KOPT-K1 (cell line): Measurements from ENCODE around the gene PIGQ.
"Not testable (repeated sequence)": the region's sequence is repeated elsewhere in the genome, so short reads cannot be mapped to it uniquely, and the experiment has no call there.

ENCODE experiments used
- H3K27ac ChIP-seq: fragments of 200-600 bp; sonication (generic); 2 replicates; pipeline ENCODE4 v1.5.1; 2016; ENCODE audit warnings: antibody characterized with exemption, mild to moderate bottlenecking, low read depth, low read length; ENCODE audit not compliant: poor library complexity, severe bottlenecking
- H3K36me3 ChIP-seq: fragments of 200-600 bp; sonication (generic); 2 replicates; pipeline ENCODE4 v1.5.1; 2017; ENCODE audit warnings: antibody characterized with exemption, mild to moderate bottlenecking, low read length, moderate library complexity; ENCODE audit not compliant: insufficient read depth
- H3K9me3 ChIP-seq: fragments of 200-600 bp; sonication (generic); 2 replicates; pipeline ENCODE4 v1.5.1; 2017; ENCODE audit warnings: antibody characterized with exemption, low read length, mild to moderate bottlenecking; ENCODE audit not compliant: insufficient read depth, poor library complexity, severe bottlenecking

PIGQ gene

DNA sequence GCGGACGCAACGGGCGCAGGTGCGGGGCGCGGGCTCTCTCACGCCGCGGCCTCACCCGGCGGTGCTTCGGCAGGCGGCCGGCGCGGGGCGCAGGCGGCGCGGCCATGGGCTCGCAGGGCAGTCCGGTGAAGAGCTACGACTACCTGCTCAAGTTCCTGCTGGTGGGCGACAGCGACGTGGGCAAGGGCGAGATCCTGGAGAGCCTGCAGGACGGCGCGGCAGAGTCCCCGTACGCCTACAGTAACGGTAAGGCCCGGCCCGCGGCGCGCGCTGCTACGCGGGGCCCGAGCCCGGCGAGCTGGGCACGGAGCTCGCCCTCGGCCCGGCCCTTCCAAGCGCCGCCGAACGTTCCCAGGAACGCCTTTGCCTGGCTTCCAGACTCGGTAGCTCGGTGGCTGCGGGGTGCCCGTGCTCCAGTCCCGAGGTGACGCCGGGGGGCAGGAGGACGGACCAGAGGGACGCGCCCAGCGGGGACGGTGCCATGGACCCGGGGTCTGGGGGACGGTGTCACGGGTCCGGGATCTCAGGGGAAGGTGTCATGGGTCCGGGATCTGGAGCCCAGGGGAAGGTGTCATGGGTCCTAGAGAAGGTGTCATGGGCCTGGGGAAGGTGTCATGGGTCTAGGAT, 20.5 kb downstream of the PIGQ start:
- Histone ChIP-seq H3K27ac (peak overlapping the region; percentile 68), H3K9me3 (no peaks in the 10 kb centered on the region), H3K36me3 (no peaks in the 10 kb centered on the region)

DNA sequence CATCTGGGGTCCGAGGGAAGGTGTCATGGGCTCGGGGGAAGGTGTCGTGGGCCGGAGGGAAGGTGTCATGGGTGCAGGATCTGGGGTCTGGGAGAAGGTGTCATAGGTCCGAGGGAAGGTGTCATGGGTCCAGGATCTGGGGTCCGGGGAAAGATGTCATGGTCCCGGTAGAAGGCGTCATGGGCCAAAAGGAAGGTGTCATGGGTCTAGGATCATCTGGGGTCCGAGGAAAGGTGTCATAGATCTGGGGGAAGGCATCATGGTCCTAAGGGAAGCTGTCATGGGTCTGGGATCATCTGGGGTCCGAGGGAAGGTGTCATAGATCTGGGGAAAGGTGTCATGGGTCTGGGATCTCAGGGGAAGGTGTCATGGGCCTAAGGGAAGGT, 21.0 kb downstream of the PIGQ start:
- Histone ChIP-seq H3K36me3 (no peaks in the 10 kb centered on the region), H3K9me3 (no peaks in the 10 kb centered on the region), H3K27ac (peak overlapping the region; percentile 68)

DNA sequence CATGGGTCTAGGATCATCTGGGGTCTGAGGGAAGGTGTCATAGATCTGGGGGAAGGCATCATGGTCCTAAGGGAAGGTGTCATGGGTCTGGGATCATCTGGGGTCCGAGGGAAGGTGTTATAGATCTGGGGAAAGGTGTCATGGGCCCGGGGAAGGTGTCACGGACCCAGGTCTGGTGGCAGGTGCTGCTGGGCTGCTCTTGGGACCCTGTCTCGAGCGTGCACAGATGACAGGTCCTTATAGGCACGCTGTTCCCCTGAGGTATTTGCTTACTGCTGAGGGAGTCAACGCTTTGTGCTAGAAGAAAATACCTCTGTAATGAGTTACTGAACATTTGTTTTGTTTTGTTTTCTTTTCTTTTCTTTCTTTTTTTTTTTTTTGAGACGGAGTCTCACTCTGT, 21.5 kb downstream of the PIGQ start:
- H3K36me3 ChIP-seq, result no peaks in the 10 kb centered on the region
- no peaks in the 10 kb centered on the region for H3K9me3 ChIP-seq
- no peak overlapping the region for H3K27ac ChIP-seq

DNA sequence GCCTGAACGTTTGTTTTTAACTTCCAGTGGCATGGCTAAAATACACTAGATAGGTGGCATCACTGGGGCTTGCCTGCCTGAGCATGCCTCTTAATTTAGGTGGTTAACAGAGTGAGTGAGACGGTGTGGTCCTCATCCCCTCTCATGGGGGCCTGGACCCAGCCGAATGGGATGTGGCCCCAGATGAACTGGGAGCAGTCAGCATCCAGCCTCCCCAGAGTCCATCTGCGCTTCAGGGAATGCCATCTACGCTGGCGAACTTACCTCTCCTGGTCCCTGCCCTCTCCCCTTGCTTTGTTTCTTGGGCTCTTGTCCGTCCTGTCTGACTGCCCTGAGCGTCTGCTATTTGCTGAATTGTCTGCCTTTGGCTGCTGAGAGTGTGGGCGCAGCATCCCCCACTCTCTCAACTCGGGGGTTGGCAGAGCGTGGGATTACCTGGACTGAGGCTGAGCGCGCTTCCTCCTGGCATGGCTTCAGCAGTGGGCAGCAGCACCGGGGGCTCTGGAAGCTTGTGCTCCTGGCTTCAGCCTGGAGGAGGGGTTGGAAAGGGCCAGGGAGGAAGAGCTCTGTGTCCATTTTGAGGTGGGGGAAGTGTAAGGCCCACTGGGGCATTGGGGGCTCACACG, 22.2 kb downstream of the PIGQ start:
- no peaks in the 10 kb centered on the region for H3K36me3 ChIP-seq
- H3K27ac ChIP-seq, result no peak overlapping the region
- no peaks in the 10 kb centered on the region for H3K9me3 ChIP-seq

DNA sequence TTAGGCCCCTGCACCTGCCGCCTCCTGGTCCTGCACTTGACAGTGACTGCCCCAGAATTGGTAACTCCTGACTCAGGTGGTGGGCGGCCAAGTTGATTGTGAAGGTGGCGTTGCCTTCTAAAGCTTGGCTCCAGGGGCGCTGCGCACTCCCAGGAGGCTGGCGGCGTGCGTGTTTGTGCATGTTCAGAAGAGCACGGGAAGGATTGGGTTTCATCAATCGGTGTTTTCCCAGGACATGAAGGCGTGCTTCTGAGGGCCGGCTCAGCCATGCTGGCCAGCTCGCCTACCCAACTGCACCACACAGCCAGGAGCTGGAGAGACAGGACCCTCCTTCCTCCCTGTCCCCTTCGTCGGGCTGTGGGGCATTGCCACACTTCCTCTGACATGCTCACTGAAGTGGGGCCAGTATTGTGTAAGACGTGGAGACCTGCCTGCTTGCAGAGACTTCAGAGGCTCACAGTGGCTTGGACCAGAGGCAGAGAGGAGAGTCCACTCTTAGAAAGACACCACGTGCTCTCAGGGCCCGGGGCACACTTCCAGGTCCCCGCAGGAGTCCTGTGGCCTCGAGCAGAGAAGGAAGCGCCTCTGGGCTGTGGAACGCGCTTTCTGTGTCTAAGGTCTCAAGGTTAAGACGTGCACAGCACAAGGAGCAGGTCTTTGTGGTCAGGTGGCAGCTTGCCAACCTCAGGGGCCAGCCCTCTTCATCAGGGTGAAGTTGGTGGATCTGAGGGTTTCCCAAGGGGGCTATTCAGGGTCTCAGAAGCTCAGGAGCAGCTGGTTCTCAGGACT, 22.9 kb downstream of the PIGQ start:
- H3K9me3 ChIP-seq, result no peaks in the 10 kb centered on the region
- H3K27ac ChIP-seq, result no peak overlapping the region
- no peaks in the 10 kb centered on the region for H3K36me3 ChIP-seq

DNA sequence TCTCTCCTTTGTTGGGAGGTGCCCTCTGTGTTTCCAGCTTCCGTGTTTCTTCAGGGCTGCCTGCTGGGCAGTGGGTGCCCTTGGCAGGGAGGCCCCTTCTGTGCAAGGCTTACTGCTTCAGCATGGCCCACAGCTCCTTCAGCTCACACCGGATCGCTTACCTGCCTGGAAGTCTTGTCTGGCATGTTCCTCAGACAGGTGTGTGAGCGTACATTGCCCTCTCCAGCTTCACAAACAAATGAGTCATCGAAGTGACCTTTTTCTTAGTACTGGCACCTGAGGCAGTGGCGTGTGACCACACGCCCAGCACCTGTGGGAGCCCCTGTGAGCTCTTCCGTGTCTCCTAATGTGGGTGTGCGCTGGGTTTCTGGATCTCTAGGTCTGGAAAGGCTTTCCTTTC, 23.6 kb downstream of the PIGQ start:
- H3K27ac ChIP-seq, result no peak overlapping the region
- H3K9me3 ChIP-seq, result no peaks in the 10 kb centered on the region
- no peaks in the 10 kb centered on the region for H3K36me3 ChIP-seq

DNA sequence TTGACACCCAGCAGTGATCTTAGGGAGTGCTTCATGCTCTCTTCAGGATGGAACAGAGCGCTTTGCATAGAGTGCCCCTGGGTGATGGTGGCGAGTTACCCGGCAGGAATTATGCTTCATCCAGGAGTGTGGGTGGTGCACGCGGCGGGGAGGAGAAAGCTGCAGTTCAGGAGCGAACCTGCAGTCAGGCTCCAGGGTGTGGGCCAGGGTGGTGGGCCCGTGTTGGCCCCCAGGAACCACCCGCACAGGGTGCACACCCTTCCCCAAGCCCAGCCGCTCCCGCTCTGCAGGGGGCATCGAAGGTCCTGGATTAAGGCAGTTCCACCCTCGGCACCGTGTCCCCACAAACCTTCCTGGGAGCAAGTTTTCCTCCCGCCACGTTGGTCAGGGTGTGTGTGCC, 24.0 kb downstream of the PIGQ start:
- H3K36me3 ChIP-seq, result no peaks in the 10 kb centered on the region
- no peak overlapping the region for H3K27ac ChIP-seq
- no peaks in the 10 kb centered on the region for H3K9me3 ChIP-seq

DNA sequence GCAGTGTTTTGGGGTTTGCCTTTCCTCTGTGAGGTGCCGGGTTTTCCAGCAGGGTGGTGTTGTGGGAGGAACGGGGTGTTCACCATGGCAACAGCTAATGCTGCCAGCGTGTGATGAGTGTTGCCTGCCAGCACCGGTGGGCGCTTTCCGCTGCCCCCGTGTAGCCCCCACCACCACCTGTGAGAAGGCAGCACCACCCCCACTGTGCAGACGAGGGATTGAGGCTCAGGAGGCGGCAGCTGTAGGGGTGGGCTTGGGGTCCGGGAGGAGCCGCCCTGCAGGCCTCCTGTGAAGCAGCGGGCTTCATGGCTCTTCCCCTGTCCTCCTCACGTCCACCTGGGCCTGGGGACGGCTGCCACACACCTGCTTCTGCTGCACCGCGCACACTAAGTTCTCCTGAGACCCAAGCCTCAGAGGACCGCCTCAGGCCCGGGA, 25.3 kb downstream of the PIGQ start:
- no peaks in the 10 kb centered on the region for H3K9me3 ChIP-seq
- H3K27ac ChIP-seq, result no peak overlapping the region
- no peaks in the 10 kb centered on the region; the same call in 1 of the 2 replicates for H3K36me3 ChIP-seq

DNA sequence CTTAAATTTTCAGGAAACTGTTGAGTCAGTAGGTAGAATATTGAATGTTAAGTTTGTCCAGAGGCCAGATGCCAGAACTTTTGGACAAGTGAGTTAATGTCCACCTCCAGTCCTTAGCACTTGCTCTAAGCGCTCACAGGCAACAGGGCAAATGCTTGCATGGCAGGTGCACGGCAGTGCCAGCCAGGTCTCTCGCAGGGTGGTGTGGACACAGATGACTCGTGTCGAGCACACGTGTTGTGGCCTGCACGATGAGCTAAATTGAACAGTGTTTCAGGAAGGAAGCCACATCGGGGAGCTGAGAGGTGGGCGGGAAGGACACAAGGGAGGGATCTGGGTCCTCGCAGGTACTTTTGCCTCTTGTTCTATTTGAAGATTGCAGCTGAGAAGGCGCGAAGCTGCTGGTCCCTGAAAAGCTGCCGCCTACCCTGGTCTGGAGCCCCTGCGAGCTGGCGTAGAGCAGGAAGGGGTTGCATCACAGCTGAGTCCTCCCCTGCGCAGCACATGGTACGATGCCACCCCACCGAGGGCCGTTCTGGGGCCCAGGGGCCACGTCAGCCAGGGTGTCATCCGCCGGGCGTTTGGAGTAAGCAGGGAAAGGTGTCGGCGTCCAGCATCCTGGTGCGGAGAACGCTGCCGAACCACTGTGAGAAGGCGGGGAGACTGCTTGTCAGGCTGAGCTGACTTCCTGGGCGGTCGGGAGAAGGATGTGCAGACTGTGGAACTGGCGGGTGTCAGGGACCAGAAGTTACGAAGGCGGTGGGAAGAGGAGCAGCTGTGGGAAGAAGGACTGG, 26.4 kb downstream of the PIGQ start:
- Histone ChIP-seq H3K9me3 (no peaks in the 10 kb centered on the region), H3K36me3 (no peaks in the 10 kb centered on the region; the same call in 1 of the 2 replicates)

DNA sequence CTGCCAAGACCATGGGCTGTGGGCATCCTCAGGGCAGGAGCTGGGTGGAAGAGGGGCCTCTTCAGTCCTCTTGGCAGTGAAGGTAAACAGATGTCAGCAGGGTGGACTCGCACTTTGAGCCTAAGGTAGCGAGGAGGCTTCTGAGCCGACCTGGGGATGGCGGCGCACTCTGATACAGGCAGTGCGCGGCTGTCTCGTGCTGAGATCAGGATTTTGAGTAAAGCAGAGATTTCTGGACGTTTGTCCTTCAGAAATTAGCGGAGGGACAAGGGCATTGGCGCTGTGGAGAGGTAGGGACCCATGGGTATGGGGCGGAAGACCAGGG, 26.9 kb downstream of the PIGQ start:
- Histone ChIP-seq H3K27ac (no peak overlapping the region), H3K36me3 (no peaks in the 10 kb centered on the region; the same call in 1 of the 2 replicates), H3K9me3 (no peaks in the 10 kb centered on the region)

More for the DNA sequence above, 26.4 kb downstream of the PIGQ start:
- no peak overlapping the region for H3K27ac ChIP-seq

DNA sequence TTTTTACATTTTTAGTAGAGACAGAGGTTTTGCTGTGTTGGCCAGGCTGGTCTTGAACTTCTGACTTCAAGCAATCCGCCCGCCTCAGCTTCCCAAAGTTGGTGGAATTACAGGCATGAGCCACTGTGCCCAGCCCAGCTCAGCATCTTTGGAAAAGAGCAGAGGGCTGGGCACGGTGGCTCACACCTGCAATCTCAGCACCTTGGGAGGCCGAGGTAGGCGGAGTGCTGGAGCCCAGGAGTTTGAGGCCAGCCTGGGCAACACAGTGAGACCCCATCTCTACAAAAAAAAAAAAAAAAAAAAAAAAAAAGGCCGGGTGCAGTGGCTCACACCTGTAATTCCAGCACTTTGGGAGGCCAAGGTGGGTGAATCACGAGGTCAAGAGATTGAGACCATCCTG, 27.9 kb downstream of the PIGQ start:
- not testable (repeated sequence) for H3K36me3 ChIP-seq, H3K27ac ChIP-seq, H3K9me3 ChIP-seq

DNA sequence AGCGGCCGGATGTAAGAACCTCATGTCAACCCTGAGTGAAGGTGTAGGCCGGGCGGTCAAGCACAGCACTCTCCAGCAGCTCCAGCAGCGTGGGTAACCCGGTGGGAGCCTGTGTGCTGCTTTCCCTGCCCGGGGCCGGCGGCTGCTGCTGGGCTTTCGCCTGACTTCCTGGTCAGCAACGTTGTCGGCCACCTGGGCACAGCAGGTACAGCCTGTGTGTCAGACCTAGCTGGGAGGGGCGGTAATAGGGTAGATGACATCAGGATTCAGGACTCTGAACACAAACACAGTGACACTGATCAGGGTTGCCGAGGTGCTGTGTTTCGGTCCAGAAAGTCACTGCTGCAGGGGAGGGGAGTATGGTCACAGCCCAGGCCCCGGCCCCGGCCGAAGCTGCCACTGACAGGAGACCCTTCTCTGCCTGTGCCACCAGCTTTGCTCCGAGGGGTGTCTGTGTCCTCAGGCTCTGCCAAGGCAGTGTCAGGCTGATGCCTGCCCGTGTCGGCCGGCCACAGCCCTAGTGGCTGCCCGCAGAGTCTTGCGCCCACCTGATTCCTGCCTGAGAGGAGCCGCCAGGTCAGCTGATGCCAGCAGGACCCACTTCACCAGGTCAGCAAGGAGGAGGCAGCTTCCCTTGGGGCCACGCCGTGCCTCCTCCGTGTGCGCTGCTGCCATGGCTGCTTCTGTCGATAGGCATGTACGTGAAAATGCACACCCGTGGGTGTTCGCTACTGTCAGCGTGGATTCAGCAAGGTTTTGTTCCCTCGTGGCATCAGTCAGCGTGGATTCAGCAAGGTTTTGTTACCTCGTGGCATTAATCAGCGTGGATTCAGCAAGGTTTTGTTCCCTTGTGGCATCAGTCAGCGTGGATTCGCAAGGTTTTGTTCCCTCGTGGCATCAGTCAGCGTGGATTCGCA, 29.3 kb downstream of the PIGQ start:
- no peaks in the 10 kb centered on the region for H3K9me3 ChIP-seq
- no peak overlapping the region for H3K27ac ChIP-seq
- no peaks in the 10 kb centered on the region; the same call in 1 of the 2 replicates for H3K36me3 ChIP-seq

DNA sequence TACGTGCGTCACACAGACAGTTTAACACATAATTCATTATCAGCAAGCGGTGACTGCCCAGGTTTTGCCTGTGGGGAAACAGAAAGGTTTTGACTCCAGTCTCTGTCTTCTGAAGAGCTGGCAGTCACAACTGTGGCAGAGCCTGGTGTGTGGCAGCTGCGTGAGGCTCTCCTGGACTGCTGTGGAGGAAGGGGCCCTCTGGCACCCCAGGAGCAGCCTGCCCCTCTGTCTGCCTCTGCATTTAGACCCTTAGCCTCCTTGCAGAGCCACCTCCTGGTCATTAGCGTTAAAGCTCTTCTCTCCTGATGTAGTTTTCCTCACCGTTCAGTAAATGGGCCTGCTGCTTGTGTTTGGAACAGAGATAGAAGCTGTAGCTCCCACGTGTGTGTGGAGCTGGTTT, 31.0 kb downstream of the PIGQ start:
- Histone ChIP-seq H3K36me3 (no peaks in the 10 kb centered on the region; the same call in 1 of the 2 replicates), H3K27ac (no peak overlapping the region), H3K9me3 (peaks cover 11% of the 10 kb centered on the region)

DNA sequence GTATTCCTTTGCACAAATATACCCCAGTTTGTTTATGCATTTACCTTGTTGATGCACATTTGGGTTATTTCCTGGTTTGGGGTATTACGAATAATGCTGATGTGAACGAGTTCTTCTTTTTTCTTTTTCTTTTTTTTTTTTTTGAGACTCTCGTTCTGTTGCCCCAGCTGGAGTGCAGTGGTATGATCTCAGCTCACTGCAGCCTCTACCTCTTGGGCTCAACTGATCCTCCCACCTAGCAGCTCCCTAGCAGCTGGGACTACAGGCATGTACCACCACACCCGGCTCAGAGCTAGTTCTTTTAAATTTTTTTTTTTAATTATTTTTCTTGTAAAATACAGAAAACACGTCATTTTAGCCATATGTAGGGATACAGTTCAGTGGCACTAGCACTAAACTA, 34.2 kb downstream of the PIGQ start:
- no peaks in the 10 kb centered on the region; the same call in 1 of the 2 replicates for H3K36me3 ChIP-seq
- peaks cover 11% of the 10 kb centered on the region for H3K9me3 ChIP-seq
- no peak overlapping the region for H3K27ac ChIP-seq
